CD4-positive, alpha-beta T cell treated with Interleukin-4 for 1 hour (primary cell): ENCODE data around the gene TMEM184A.

Experiments
- DNase-seq, 2 donors: peaks; one replicate each; pipeline ENCODE4 v3.0.0-alpha.2; 2020 to 2022

The TMEM184A gene

GRCh38 chr7:1538544-1539180 is 17.3 kb downstream of the TMEM184A start:
- DNase-seq = no peak

DNA sequence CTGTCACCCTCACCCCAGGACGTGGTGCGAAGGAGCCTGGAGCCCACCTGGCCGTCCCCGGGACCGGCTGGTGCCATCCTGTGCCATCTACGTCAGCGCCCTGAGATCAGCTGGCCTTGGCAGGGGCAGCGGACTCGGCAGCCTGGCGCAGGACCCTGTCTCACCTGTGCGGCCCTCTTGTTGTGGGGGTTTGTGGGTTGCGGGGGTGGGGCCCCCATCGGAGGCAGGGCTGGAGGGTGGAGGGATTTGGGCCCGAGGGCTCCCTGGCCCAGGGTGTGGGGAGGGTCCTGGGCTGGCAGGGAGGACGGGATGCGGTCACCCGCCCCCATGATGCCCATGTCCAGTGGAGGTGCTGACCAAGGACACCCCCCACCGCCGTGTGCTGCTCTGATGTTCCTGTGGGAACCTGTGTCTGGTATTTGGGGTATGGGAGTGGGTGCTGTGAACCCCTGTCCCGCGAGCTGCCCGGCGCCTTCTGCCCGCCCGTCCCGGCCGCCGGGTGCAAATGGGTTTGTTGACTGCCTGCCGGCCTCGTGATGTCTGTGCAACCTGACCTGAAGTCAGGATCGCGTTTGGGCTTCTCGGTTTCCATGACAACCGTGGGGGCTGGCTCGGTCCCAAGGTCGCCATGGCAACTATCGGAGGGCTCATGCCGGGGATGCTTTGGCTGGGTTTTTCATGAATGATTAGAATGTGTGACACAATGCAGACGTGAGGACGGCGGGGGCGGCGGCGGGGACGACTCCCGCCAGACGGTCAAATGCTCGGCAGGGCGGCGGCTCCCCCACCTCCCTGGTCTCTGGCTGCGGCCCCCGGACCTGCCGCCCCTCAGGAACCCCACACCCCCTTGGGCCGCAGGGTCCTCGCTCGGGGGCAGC is 18.2 kb downstream of the TMEM184A start:
- no peak for DNase-seq

- no peak for DNase-seq
These were observed 19.1 kb downstream of the TMEM184A start for GRCh38 chr7:1536743-1537534.

- no peak for DNase-seq
These were observed 19.6 kb downstream of the TMEM184A start for GRCh38 chr7:1536455-1536742.

- no peak for DNase-seq
These were observed 20.1 kb downstream of the TMEM184A start for GRCh38 chr7:1535701-1536454.

GRCh38 chr7:1535100-1535458 is 20.9 kb downstream of the TMEM184A start:
- no peak for DNase-seq

DNA sequence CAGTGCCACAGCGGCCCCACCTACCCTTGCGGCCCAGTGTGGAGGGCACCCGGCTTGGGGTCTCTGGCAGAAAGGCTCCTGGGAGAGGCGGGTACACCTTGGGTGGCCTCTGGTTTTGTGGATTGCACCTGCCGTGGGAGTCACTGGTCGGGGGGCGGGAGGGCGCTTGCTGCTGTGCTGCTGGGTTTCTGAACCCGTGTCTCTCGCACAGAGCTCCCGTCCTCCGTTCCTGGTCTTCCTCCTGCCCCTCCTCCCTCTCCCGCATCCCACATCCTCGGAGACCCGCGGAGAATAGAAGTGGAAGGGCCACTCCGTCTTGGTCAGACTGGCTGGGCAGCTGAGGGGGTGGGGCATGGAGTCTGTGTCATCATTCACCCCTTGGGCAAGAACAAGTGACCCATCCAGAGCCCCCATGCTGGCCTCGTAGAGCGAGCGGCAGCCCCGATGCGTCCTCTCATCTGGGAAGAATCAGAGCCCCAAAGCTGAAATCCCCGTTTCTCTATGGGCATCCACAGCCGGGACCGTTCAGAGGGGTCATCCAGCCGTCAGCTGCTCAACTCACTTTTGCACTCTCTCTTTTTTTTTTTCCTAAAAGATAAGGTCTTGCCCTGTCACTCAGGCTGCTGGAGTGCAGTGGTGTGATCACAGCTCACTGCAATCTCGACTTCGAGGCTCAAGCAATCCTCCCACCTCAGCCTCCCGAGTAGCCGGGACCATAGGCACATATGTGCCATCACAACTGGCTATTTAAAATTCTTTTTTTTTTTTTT is 21.5 kb downstream of the TMEM184A start:
- DNase-seq = no peak

- peak in 1 of 2 donors; percentile 61 for DNase-seq
These were observed 22.3 kb downstream of the TMEM184A start for GRCh38 chr7:1533547-1534329.

GRCh38 chr7:1533255-1533546 is 22.8 kb downstream of the TMEM184A start:
- DNase-seq = no peak

- peak; percentile 67 to 73 for DNase-seq
These were observed 23.4 kb downstream of the TMEM184A start for GRCh38 chr7:1532456-1533254.

- peak in 1 of 2 donors; percentile 29 for DNase-seq
These were observed 24.0 kb downstream of the TMEM184A start for GRCh38 chr7:1531979-1532455.

DNA sequence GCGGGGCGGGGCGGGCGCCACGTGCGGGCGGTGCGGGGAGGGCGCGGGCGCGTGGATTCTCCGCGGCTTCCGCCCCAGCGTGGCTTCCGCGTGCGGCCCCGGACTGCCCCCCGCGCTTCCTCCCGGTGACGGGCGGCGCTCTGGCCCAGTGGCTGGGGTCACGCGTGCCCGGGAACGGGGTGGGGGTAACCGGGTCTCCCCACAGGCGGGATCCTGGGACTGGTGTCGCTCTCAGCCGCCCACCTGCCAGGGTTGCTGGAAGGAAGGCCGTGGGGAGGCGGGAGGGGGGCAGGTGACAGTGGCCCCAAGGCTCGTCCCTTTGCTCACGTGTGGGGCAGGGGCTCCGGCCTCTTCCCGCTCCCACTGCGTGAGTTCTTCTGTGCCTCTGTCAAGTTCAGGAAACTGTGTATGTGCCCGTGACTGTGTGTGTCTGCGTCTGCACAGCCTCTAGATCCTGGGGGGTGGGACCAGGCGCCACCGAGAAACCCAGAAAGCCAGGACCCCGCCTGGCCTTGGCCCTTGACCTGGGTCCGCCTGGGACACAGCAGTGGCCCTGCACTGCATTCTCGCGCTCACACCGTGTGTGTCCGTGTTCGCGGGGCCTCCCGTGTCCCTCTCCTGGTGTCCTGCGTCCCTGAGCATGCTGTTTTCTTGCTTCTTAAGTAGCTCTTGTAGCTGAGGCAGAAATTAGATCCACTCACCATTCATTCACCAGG is 24.6 kb downstream of the TMEM184A start:
- DNase-seq = peak; percentile 43 to 56

DNA sequence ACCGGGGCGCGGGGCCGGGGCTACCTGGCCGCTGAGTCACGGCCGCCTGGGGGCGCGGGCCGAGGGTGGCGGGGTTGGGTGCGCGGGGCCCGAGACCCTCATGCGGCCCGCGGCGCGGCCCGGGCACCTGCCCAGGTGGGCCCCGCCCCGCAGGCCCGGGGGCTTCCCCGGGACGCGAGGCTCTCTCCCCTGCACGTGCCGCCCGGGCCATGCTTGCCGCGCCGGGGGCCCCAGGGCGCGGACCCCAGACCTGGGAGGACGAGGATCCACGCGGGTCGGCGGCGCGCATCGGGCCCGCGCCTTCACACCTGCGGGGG is 25.1 kb downstream of the TMEM184A start:
- peak in 1 of 2 donors; percentile 28 for DNase-seq

GRCh38 chr7:1529383-1530116 is 26.5 kb downstream of the TMEM184A start:
- DNase-seq = no peak

GRCh38 chr7:1526271-1526754 is 29.7 kb downstream of the TMEM184A start:
- DNase-seq = no peak

- DNase-seq = no peak
These were observed 30.6 kb downstream of the TMEM184A start for GRCh38 chr7:1525409-1525808.

- DNase-seq = no peak
These were observed 32.2 kb downstream of the TMEM184A start for GRCh38 chr7:1523844-1524243.

DNA sequence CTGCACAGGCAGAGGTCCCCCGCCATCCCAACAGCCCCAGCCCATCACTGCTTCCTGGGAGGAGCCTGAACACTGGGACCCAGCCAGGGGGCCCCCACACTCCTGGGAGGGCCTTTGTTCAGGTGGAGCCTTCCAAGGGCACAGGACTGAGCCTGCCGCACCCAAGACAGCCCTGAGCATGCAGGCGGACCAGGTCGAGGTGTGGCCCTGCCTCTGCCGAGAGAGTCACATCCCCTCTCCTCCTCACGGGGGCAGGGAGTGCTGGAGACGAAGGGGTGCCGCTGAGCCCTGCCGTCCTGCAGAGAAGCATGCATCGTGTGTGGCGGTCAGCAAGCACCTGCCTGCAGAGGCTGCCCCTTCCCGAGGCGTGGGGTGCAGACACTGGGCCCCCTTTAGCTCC is 32.8 kb downstream of the TMEM184A start:
- DNase-seq = no peak

DNA sequence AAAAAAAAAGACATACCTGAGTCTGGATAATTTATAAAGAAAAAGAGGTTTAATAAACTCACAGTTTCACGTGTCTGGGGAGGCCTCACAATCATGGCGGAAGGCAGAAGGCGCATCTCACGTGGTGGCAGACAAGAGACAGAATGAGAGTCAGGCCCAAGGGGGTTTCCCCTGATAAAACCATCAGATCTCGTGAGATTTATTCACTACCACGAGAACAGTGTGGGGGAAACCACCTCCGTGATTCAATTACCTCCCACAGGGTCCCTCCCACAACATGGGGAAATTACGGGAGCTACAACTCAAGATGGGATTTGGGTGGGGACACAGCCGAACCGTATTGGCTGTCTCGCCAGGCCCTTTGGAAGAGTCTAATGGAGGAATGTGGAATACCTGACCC is 34.5 kb downstream of the TMEM184A start:
- no peak for DNase-seq
